ENCODE measurements around the gene NFX1. TPM values are rescaled to one million over a fixed set of nuclear protein-coding genes. Genes with fewer than 3 reads are reported as not detected.

NFX1 gene
- total and polyA plus RNA-seq, 10 of the 15 experiments (the other 5 are each of a cell fraction or from before 2014, with no cell fraction given): 11.9 to 45.1 (median 36.1) TPM

GRCh38 chr9:33295571-33295970 is 5.3 kb downstream of the NFX1 start:
- Histone ChIP-seq H3K4me1 (ENCODE audit: control insufficient read depth, insufficient read depth, low read length) (peaks cover 31% of the 10 kb centered on the region), H3K36me3 (ENCODE audit: control insufficient read depth in 2 of 2, insufficient read depth in 2 of 2, low read length in 1 of 2) (peaks cover 4 to 38% of the 10 kb centered on the region in 2 experiments; a peak in 3 of 4 replicates), H3K4me2 (ENCODE audit: control insufficient read depth, insufficient read depth) (peak overlapping the region; percentile 90), H3K27me3 (replicated peaks in 1 of 2; ENCODE audit: control insufficient read depth in 2 of 2, insufficient read depth in 2 of 2, low read length in 1 of 2) (no peaks in the 10 kb centered on the region), H4K20me1 (ENCODE audit: control insufficient read depth, insufficient read depth) (no peaks in the 10 kb centered on the region), H3K79me2 (ENCODE audit: control insufficient read depth, insufficient read depth, low read length) (peaks cover 97% of the 10 kb centered on the region), H3K9me3 (replicated peaks; ENCODE audit: control insufficient read depth, insufficient read depth, low read length) (no peaks in the 10 kb centered on the region), H3K9ac (ENCODE audit: control insufficient read depth, insufficient read depth, low read length) (peak overlapping the region; percentile 46), H2AFZ (ENCODE audit: control insufficient read depth, low read depth, low read length) (no peak overlapping the region), H3K27ac (ENCODE audit: control insufficient read depth, insufficient read depth) (peak overlapping the region; percentile 77), H3K4me3 (peak overlapping the region; percentile 67)
- RAD21 ChIA-PET (ENCODE audit: unreplicated experiment): interaction anchor here (2.9 kb wide), 1 partner anchor 8 kb away, joined by 13 read pairs; no protein-coding TSS in a partner anchor
- ATAC-seq: peak; percentile 60
- peak; percentile 84 for FAIRE-seq
- POLR2A ChIA-PET: interaction anchor here (0.9 kb wide), 1 partner anchor 178 kb away, joined by 4 read pairs; the partner anchor contains the start of gene NOL6
- DNase-seq (ENCODE audit: low read depth, low spot score): peak; percentile 43
- in situ Hi-C loops (cut with MboI): loop anchor here (5.0 kb wide), 1 partner anchor 48 kb away; no protein-coding TSS in a partner anchor
- CTCF ChIA-PET: interaction anchor here (1.1 to 3.6 kb wide), 2 partner anchors 9 to 23 kb away, joined by 3 to 32 read pairs; no protein-coding TSS in a partner anchor
- SMC1A ChIA-PET (ENCODE audit: uncharacterized antibody, unreplicated experiment): interaction anchor here (0.7 to 1.3 kb wide), 2 partner anchors 9 to 158 kb away, joined by 3 read pairs; no protein-coding TSS in a partner anchor
- intact Hi-C loops (cut with micrococcal nuclease; ENCODE audit: unreplicated experiment): loop anchor here (10.0 kb wide), 1 partner anchor 131 kb away; the partner anchor contains the start of gene B4GALT1
- no TSS peak for BruUV-seq (replicated peaks)
- 1% methylated on average over 2 of the region's 2 CpGs for WGBS (ENCODE audit: insufficient coverage, insufficient replicate concordance, low lambda C conversion rate, missing lambda C conversion rate)
- TF ChIP-seq SREBF2 (IDR thresholded peaks at IDR 0.05; ENCODE audit: low read length): no peak
- no peak for TF ChIP-seq PAX5 (IDR thresholded peaks at IDR 0.05; ENCODE audit: borderline replicate concordance, low read depth, low read length)
- TF ChIP-seq DPF2 (IDR thresholded peaks at IDR 0.05): no peak
- TF ChIP-seq CREB1 (IDR thresholded peaks at IDR 0.05; ENCODE audit: low read depth): 0 out of 2 replicates have a peak, but pooled peaks have one; percentile 15
- TF ChIP-seq RUNX3 (IDR thresholded peaks at IDR 0.05; ENCODE audit: low read length): peak; percentile 53
- no peak for TF ChIP-seq ATF3 (IDR thresholded peaks at IDR 0.05; ENCODE audit: borderline replicate concordance, extremely low read depth, low read depth, low read length)
- 0 out of 2 replicates have a peak, but pooled peaks have one; percentile 6 for TF ChIP-seq CREM (IDR thresholded peaks at IDR 0.05; ENCODE audit: low read depth)
- TF ChIP-seq NR2F1 (conservative IDR thresholded peaks at IDR 0.05): no peak
- TF ChIP-seq BHLHE40 (IDR thresholded peaks at IDR 0.05; ENCODE audit: borderline replicate concordance in 1 of 2, low read depth in 2 of 2, low read length in 1 of 2): 0 out of 4 replicates have a peak, but pooled peaks of 1 of the 2 experiments have one; percentile 19
- TF ChIP-seq E4F1 (IDR thresholded peaks at IDR 0.05; ENCODE audit: borderline replicate concordance, partially characterized antibody): no peak
- TF ChIP-seq POLR2AphosphoS2 (IDR thresholded peaks at IDR 0.05; ENCODE audit: low read depth, low read length): 0 out of 2 replicates have a peak, but pooled peaks have one; percentile 39
- no peak for TF ChIP-seq GABPA (IDR thresholded peaks at IDR 0.05; ENCODE audit: low read depth)
- no peak for TF ChIP-seq CBX5 (IDR thresholded peaks at IDR 0.05; ENCODE audit: low read depth)
- peak; percentile 69; the same call in 1 of the 2 replicates for TF ChIP-seq ZNF384 (IDR thresholded peaks at IDR 0.05; ENCODE audit: borderline replicate concordance, low read depth, low read length)
- no peak for TF ChIP-seq ZBTB33 (IDR thresholded peaks at IDR 0.05)
- peak; percentile 57 for TF ChIP-seq JUNB (IDR thresholded peaks at IDR 0.05)
- no peak for TF ChIP-seq HDAC6 (IDR thresholded peaks at IDR 0.05; ENCODE audit: unreplicated experiment)

Measured in GM12878 (cell line).